IPS-15b (cell line): Measurements from ENCODE around the gene SLC9A1.
A peak's percentile ranks its signal among the peaks of the same experiment; 100 is the strongest.

Experiments used
- H3K27me3 ChIP-seq: one replicate; pipeline ENCODE4 v1.6.1; 2013; ENCODE audit warnings: low read length; ENCODE audit not compliant: control insufficient read depth, insufficient read depth
- H3K36me3 ChIP-seq: one replicate; pipeline ENCODE4 v1.6.1; 2013; ENCODE audit warnings: low read length; ENCODE audit not compliant: control insufficient read depth, insufficient read depth
- H3K4me1 ChIP-seq: one replicate; pipeline ENCODE4 v1.6.1; 2013; ENCODE audit warnings: mild to moderate bottlenecking, low read length; ENCODE audit not compliant: control insufficient read depth, insufficient read depth
- H3K4me3 ChIP-seq: one replicate; pipeline ENCODE4 v1.5.1; 2013; ENCODE audit warnings: low read depth, low read length
- H3K9ac ChIP-seq: one replicate; pipeline ENCODE4 v1.6.1; 2013; ENCODE audit warnings: low read depth, mild to moderate bottlenecking, low read length
- H3K9me3 ChIP-seq: one replicate; pipeline ENCODE4 v1.6.1; 2013; ENCODE audit warnings: mild to moderate bottlenecking, low read length; ENCODE audit not compliant: control insufficient read depth, insufficient read depth

The SLC9A1 gene

DNA sequence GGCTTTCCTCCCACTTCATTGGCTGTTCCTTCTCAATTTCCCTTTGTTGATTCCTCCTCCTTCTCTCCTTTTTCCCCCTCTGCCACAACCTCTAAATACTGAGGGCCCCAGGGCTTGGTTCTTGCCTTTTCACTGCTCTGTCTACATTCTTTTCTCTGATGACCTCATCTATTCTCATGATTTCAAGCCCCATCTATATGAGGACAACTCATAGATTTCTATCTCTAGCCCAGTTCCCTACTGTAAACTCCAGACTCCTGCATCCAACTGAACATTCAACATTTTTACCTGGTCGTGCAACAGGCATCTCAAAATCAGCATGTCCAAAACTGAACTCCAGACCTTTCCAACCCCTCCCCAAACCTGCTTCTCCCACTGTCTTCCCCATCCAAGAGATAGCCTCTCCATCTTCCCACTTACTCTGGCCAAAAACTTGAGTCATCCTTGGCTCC, 11.5 kb upstream of the SLC9A1 start:
- Histone ChIP-seq H3K36me3 (no peaks in the 10 kb centered on the region), H3K9me3 (no peaks in the 10 kb centered on the region), H3K4me3 (no peak overlapping the region), H3K27me3 (no peaks in the 10 kb centered on the region), H3K9ac (no peak overlapping the region), H3K4me1 (no peaks in the 10 kb centered on the region)

DNA sequence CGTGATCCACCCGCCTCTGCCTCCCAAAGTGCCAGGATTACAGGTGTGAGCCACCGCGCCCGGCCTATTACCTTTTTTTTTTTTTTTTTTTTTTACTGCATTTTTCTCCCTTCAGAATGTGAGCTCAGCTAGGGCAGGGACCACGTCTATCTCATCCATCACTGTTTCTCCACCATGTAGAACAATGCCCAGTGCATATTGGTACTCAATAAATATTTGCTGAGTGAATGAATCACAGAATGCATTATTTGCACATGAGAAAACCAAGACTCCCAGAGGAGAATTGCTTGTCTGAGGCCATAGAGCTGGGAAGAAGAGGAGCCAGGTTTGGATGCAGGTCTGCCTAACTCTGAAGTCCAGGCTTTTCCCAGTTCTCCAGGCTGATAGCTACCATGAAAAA, 8.2 kb upstream of the SLC9A1 start:
- H3K4me1 ChIP-seq, result no peaks in the 10 kb centered on the region
- H3K36me3 ChIP-seq, result no peaks in the 10 kb centered on the region
- H3K9ac ChIP-seq, result no peak overlapping the region

DNA sequence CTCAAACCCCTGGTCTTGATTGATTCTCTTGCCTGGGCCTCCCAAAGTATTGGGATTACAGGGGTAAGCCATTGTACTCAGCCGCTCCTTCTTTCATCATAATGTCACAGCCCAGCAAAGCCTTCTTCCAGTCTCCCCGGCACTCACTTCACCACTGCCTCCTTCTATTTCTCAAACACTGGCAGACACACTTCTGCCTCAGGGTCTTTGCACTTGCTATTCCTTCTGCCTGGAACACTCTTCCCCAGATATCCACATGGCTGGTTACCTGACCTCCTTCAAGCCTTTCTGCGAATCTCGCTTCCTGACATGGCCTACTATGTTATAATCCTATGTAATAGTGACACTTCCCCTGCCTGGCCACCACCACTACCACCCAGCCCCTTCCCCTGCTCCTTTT, 7.2 kb upstream of the SLC9A1 start:
- no peak overlapping the region for H3K4me3 ChIP-seq
- no peaks in the 10 kb centered on the region for H3K27me3 ChIP-seq
- no peaks in the 10 kb centered on the region for H3K36me3 ChIP-seq
- no peaks in the 10 kb centered on the region for H3K4me1 ChIP-seq
- no peaks in the 10 kb centered on the region for H3K9me3 ChIP-seq
- no peak overlapping the region for H3K9ac ChIP-seq

More for the DNA sequence above, 8.2 kb upstream of the SLC9A1 start:
- Histone ChIP-seq H3K4me3 (no peak overlapping the region), H3K9me3 (no peaks in the 10 kb centered on the region), H3K27me3 (no peaks in the 10 kb centered on the region)

DNA sequence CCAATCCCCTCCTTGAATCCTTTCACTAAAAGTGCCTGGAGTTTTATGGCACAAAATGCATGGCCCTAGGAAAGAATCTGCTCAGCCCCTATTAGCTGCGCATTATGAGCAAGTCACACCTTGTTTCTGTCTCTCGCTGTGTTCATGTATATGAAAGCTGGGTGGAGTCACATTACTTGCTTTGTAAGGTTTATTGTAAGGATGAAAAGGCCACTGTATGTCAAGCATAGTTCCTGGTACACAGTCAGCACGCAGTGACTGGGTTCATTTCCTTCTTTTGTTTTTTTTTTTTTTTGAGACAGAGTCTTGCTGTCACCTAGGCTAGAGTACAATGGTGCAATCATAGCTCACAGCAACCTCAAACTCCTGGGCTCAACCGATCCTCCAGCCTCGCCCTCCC, 6.7 kb upstream of the SLC9A1 start:
- Histone ChIP-seq H3K36me3 (no peaks in the 10 kb centered on the region), H3K4me1 (no peaks in the 10 kb centered on the region), H3K9ac (no peak overlapping the region), H3K9me3 (no peaks in the 10 kb centered on the region), H3K27me3 (no peaks in the 10 kb centered on the region), H3K4me3 (no peak overlapping the region)

DNA sequence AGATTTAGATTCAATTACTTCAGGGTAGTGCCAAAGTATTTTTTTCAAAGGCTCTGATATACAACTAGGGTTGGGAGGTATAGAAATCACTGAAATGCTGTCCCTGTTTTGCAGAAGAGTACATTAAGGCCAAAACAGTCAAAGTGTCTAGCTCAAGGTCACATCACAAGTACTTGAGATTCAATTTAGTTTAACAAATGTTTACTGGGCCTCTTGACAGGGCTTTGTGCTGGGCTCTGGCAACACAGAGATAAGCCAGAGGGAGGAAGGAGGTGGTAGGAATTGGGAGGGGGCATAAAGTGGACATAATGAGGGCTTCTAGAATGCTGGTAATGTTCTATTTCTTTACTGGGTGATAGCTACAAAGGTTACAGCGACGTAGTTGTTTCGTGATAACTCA, 2.3 kb upstream of the SLC9A1 start:
- Histone ChIP-seq H3K9ac (no peak overlapping the region), H3K36me3 (no peaks in the 10 kb centered on the region), H3K9me3 (no peaks in the 10 kb centered on the region), H3K4me3 (no peak overlapping the region), H3K27me3 (no peaks in the 10 kb centered on the region), H3K4me1 (peaks cover 14% of the 10 kb centered on the region)

DNA sequence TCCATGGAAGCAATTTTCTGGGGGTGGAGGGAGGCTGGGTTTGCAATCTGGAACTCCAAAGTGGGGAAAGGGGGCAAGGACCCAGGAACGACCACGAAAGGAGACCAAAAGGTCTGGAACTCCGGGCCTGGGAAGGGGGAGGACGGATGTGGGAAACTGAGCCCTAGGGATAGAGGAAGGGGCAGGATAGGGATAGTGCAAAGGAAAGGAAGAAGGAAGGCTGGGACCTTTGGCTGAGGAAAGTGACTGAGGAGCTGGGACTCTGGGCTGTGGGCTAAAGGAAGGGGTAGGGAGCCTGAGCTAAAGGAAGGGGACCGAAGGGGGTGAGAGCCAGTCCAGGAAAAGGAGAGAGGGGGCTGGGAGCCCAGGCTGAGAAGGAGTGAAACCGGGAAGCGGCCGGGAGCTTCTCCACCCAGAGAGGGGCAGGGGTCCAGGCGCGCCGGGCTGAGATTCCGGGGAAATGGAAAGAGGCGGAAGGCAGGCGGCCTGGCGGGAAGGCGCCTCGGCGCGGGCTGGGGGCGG, 395 bp downstream of the SLC9A1 start:
- Histone ChIP-seq H3K9ac (peak overlapping the region; percentile 90), H3K36me3 (no peaks in the 10 kb centered on the region), H3K4me1 (peaks cover 14% of the 10 kb centered on the region), H3K4me3 (peak overlapping the region; percentile 74), H3K9me3 (no peaks in the 10 kb centered on the region), H3K27me3 (no peaks in the 10 kb centered on the region)

DNA sequence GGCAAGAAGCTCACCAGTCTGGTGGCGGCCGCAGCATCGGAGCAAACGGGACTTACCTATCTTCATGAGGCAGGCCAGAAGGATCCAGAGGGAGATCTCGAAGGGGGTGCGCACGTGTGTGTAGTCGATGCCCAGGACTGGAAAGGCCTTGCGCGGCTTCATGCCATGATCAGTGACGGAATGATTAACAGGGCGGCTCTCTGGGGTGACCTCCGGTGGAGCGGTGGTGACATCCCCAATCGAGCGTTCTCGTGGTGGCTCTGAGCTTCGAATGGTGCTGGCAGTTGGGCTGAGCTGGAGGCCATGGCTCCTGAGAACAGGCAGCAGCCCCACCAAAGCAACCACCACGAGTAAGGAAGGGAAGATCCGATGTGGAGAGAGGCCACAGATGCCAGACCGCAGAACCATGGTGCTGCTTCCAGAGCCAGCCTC, 982 bp downstream of the SLC9A1 start:
- Histone ChIP-seq H3K4me3 (peak overlapping the region; percentile 74), H3K9me3 (no peaks in the 10 kb centered on the region)

DNA sequence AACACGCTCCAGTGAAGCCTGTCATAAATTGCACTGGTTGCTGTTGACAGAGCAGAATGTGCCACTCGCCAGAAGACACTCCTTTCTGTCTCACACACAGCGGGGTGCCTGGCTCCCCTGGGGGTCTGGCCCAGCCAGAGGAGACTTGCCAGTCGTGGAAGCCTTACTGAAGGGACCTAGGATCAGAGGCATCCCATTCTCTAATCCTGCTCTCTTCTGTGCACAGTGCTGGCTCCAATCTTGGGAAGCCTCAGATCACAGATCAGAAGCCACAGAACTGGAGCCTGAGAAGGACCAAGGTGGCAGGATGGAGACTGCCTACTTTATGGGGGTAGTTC, 1.4 kb downstream of the SLC9A1 start:
- no peaks in the 10 kb centered on the region for H3K9me3 ChIP-seq
- no peak overlapping the region for H3K4me3 ChIP-seq
- peaks cover 14% of the 10 kb centered on the region for H3K4me1 ChIP-seq
- H3K9ac ChIP-seq, result no peak overlapping the region
- H3K36me3 ChIP-seq, result no peaks in the 10 kb centered on the region
- no peaks in the 10 kb centered on the region for H3K27me3 ChIP-seq

More for the DNA sequence above, 982 bp downstream of the SLC9A1 start:
- no peaks in the 10 kb centered on the region for H3K27me3 ChIP-seq
- H3K9ac ChIP-seq, result peak overlapping the region; percentile 60
- H3K36me3 ChIP-seq, result no peaks in the 10 kb centered on the region
- peaks cover 14% of the 10 kb centered on the region for H3K4me1 ChIP-seq

DNA sequence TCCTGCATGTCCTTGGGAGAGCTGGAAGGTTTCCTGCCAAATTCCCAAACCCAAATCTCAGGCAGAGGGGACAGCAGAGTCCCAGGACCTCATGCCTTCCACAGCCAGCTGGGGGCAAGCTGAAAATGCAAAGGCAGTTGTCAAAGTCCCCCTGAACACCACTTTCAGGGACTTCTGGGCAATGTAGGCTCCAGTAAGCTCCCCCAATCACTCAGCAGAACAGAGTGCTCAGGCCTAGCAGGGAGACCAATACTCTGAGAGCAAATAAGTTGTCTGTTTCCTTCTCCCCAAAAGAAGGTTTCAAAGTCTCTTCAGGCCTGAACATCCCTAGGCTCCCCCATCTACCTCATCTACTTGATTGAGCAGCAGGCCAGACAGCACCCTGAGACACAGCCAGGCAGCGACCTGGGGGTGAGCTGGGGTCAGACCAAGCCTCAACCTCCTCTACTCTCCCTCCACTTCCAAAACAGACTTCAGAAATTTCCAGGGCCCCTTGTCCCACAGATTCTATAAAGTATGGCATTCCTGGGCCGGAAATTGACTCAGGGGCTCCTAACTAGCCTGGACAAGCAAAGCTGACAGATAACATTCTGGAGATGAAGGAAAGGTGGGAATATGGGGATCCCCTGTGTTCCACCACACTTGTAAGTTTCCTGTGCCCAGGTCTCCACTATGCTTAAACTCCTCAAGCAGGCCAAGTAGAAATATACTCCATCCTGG, 1.9 kb downstream of the SLC9A1 start:
- Histone ChIP-seq H3K4me3 (peak overlapping the region; percentile 20), H3K9ac (peak overlapping the region; percentile 26), H3K27me3 (no peaks in the 10 kb centered on the region), H3K36me3 (no peaks in the 10 kb centered on the region), H3K4me1 (peaks cover 14% of the 10 kb centered on the region), H3K9me3 (no peaks in the 10 kb centered on the region)

DNA sequence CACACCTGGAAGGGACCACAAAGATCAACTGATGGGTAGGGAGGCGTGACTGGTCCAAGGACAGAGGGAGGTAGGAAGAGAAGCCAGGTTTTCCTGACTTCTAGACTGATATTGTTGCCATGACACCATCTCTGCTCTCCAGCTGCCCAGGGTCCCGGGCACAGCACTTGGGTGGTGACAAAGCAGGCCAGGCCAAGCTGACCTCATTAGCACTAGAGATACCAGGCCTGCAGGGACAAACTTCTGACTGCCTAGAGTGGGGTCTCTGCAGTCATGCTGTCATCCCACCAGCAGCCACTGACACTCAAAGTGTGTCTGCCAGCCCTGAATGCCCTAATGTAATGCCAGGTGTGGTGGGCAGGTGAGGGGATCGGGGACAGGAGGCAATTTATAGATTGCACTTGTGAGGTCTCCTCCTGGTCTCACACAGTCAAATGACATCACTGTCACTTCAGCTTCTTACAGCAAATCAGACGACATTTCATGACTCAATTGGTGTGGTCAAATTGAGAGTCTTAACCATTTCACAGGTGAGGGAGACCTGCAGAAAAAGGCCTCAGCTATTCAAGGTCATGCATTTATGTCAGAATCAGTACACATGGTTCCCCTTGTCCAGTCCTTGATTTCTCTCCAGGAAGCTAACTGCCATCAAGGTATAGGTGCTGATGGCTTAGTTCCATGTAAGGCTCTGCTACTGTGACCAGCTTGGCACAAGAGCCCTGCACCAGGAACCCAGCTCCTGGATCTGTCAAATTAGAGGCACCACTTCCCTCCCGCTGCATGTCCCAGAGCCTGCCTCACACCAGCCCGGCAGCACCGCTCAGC, 2.7 kb downstream of the SLC9A1 start:
- Histone ChIP-seq H3K27me3 (no peaks in the 10 kb centered on the region), H3K4me3 (peak overlapping the region; percentile 20), H3K9me3 (no peaks in the 10 kb centered on the region), H3K4me1 (peaks cover 14% of the 10 kb centered on the region), H3K9ac (no peak overlapping the region), H3K36me3 (no peaks in the 10 kb centered on the region)

DNA sequence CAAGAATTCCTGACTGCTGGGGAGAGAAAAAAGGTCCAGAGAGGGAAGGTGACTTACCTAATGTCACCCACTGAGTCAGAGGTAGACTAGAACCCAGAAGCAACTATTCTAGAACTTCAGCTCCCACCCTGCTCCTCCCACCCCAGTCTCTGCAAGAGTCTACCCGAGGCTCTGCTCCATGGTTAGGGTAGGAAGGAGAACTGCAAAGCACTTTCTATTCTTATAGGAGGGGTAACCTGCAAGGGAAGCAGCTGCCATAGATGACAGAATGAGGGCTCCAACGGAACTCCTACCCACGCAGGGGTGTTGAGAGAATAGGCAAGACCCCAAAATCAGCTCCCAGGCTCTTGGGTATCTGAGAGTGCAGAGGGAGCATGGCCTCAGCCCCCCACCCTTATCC, 4.3 kb downstream of the SLC9A1 start:
- Histone ChIP-seq H3K4me3 (no peak overlapping the region), H3K36me3 (no peaks in the 10 kb centered on the region), H3K4me1 (peaks cover 14% of the 10 kb centered on the region), H3K9ac (no peak overlapping the region), H3K27me3 (no peaks in the 10 kb centered on the region), H3K9me3 (no peaks in the 10 kb centered on the region)

DNA sequence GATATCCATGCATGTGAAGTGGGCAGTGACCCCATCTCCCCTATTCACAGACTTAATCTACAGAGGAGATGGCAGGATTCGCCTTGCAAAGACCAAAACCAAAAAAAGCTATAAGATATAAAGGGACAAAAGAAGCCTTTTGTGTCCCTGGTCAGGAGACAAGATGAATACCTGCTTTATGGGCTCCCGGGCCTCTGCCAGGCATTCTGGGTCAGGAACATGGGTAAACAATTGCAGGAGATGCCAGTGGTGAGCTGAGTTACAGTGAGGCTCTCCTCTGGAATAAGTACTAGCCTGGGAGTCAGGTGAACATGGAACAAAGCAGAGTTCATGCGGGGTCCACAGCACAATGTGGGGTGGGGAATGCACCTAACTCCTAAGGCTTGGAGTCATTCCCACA, 4.7 kb downstream of the SLC9A1 start:
- Histone ChIP-seq H3K4me1 (peaks cover 15% of the 10 kb centered on the region), H3K36me3 (no peaks in the 10 kb centered on the region), H3K27me3 (no peaks in the 10 kb centered on the region), H3K4me3 (no peak overlapping the region), H3K9ac (no peak overlapping the region), H3K9me3 (no peaks in the 10 kb centered on the region)
